Endothelial cell of umbilical vein (primary cell): ENCODE data around the gene PEAR1.

Experiments
- CTCF ChIP-seq, 2 donors: IDR thresholded peaks; 1 replicate in 1 of 2; 2 replicates in 1 of 2; pipeline ENCODE4 v1.5.1; 2011; ENCODE audit warnings: low read length in 2 of 2, mild to moderate bottlenecking in 2 of 2, moderate library complexity in 2 of 2, control low read depth in 1 of 2, inconsistent platforms in 1 of 2, low read depth in 1 of 2; ENCODE audit not compliant: insufficient read depth in 1 of 2; ENCODE audit errors: extremely low read depth in 1 of 2
- EZH2 ChIP-seq: IDR thresholded peaks from 2 replicates; pipeline ENCODE4 v1.6.1; 2012; ENCODE audit warnings: borderline replicate concordance, low read depth, mild to moderate bottlenecking, moderate library complexity, low read length, inconsistent platforms; ENCODE audit not compliant: severe bottlenecking
- FOS ChIP-seq: IDR thresholded peaks from 2 replicates; pipeline ENCODE4 v1.6.1; 2011; ENCODE audit warnings: mild to moderate bottlenecking, low read length, moderate library complexity, borderline replicate concordance; ENCODE audit not compliant: insufficient read depth
- JUN ChIP-seq: IDR thresholded peaks from 2 replicates; pipeline ENCODE4 v1.6.1; 2011; ENCODE audit warnings: borderline replicate concordance, low read depth; ENCODE audit not compliant: insufficient read length, insufficient read depth
- MAX ChIP-seq: IDR thresholded peaks from 2 replicates; pipeline ENCODE4 v1.6.1; 2011; ENCODE audit not compliant: insufficient read depth, insufficient read length
- MYC ChIP-seq: IDR thresholded peaks from one replicate; pipeline ENCODE4 v1.6.1; 2011; ENCODE audit warnings: mild to moderate bottlenecking, low read depth, low read length
- POLR2A ChIP-seq: IDR thresholded peaks from 2 replicates; pipeline ENCODE4 v1.6.1; 2012; ENCODE audit warnings: low read depth, mild to moderate bottlenecking, control low read depth, low read length
- POLR2AphosphoS5 ChIP-seq: IDR thresholded peaks from 2 replicates; pipeline ENCODE4 v1.6.1; 2012; ENCODE audit warnings: low read depth, mild to moderate bottlenecking, control low read depth, low read length, moderate library complexity; ENCODE audit not compliant: insufficient read depth

GRCh38 chr1:156869455-156869854 lies 24.1 kb upstream of the PEAR1 start:
- no peak for TF ChIP-seq CTCF (IDR thresholded peaks at IDR 0.05; ENCODE audit: extremely low read depth in 1 of 2, insufficient read depth in 1 of 2, low read depth in 1 of 2, low read length in 2 of 2)
- no peak for TF ChIP-seq POLR2A
- no peak for TF ChIP-seq MYC
- no peak for TF ChIP-seq EZH2
- TF ChIP-seq MAX: no peak
- TF ChIP-seq POLR2AphosphoS5: no peak
- no peak for TF ChIP-seq JUN
- TF ChIP-seq FOS: no peak
